Measurements from ENCODE around the gene MYMX. TPM values are rescaled to one million over a fixed set of nuclear protein-coding genes. Genes with fewer than 3 reads are reported as not detected.
"Not testable (repeated sequence)": the region's sequence is repeated elsewhere in the genome, so short reads cannot be mapped to it uniquely, and the experiment has no call there.

The MYMX gene
- total RNA-seq, 1 experiment from 2014 or later, result not detected

DNA sequence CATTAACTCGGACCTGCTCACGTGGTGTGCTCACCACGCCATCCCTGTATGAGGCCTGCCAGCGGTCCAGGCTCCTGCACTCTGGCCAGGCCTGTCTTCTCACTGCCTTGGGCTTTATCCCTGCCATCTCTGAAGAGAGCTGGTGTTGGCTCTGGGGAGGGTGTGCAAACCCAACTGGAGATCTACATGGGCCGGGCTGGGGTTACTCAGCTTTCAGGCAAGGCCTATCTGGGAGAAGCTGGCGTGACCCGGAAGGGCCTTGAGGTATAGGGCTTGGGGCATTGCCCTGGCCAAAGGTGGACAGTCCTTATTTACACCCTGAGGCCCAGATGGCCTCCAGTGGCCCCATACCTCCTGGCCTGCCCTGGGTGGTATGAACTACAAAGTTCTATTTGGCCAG, 11.7 kb downstream of the MYMX start:
- Mint-ChIP-seq H3K27me3 (ENCODE audit: unreplicated experiment) (no peaks in the 10 kb centered on the region), H3K4me3 (ENCODE audit: low read depth, unreplicated experiment) (no peak overlapping the region), H3K27ac (ENCODE audit: unreplicated experiment) (no peak overlapping the region), H3K9me3 (ENCODE audit: low read depth, unreplicated experiment) (no peaks in the 10 kb centered on the region), H3K36me3 (ENCODE audit: insufficient read depth, unreplicated experiment) (peaks cover 20% of the 10 kb centered on the region), H3K4me1 (ENCODE audit: low read depth, unreplicated experiment) (peaks cover 30% of the 10 kb centered on the region)
- intact Hi-C loops (cut with micrococcal nuclease; ENCODE audit: unreplicated experiment), result no loop called here
- no peak for DNase-seq
- BruUV-seq (replicated peaks), result no TSS peak
- TF ChIP-seq CTCF (IDR thresholded peaks at IDR 0.05; ENCODE audit: unreplicated experiment), result no peak
- CTCF ChIA-PET, result interaction anchor here (1.1 to 1.9 kb wide), 2 partner anchors 9 to 52 kb away, joined by 3 to 5 read pairs; no protein-coding TSS in a partner anchor

- CTCF ChIA-PET, result interaction anchor here (1.9 kb wide), 1 partner anchor 9 kb away, joined by 5 read pairs; no protein-coding TSS in a partner anchor
- peaks cover 34% of the 10 kb centered on the region for H3K4me1 Mint-ChIP-seq (ENCODE audit: low read depth, unreplicated experiment)
- no peaks in the 10 kb centered on the region for H3K27me3 Mint-ChIP-seq (ENCODE audit: unreplicated experiment)
- H3K36me3 Mint-ChIP-seq (ENCODE audit: insufficient read depth, unreplicated experiment), result peaks cover 20% of the 10 kb centered on the region
- no peaks in the 10 kb centered on the region for H3K9me3 Mint-ChIP-seq (ENCODE audit: low read depth, unreplicated experiment)
- no peak for DNase-seq
- BruUV-seq (replicated peaks), result no TSS peak
- no peak overlapping the region for H3K4me3 Mint-ChIP-seq (ENCODE audit: low read depth, unreplicated experiment)
- no peak for TF ChIP-seq CTCF (IDR thresholded peaks at IDR 0.05; ENCODE audit: unreplicated experiment)
- intact Hi-C loops (cut with micrococcal nuclease; ENCODE audit: unreplicated experiment), result no loop called here
- H3K27ac Mint-ChIP-seq (ENCODE audit: unreplicated experiment), result no peak overlapping the region
Observed at GRCh38 chr6:44228836-44229235, 12.1 kb downstream of the MYMX start.

GRCh38 chr6:44229376-44230033, 12.8 kb downstream of the MYMX start:
- peaks cover 34% of the 10 kb centered on the region for H3K4me1 Mint-ChIP-seq (ENCODE audit: low read depth, unreplicated experiment)
- CTCF ChIA-PET, result no interaction called here
- no peak for TF ChIP-seq CTCF (IDR thresholded peaks at IDR 0.05; ENCODE audit: unreplicated experiment)
- no peak overlapping the region for H3K27ac Mint-ChIP-seq (ENCODE audit: unreplicated experiment)
- H3K27me3 Mint-ChIP-seq (ENCODE audit: unreplicated experiment), result no peaks in the 10 kb centered on the region
- H3K36me3 Mint-ChIP-seq (ENCODE audit: insufficient read depth, unreplicated experiment), result peaks cover 22% of the 10 kb centered on the region
- BruUV-seq (replicated peaks), result no TSS peak
- intact Hi-C loops (cut with micrococcal nuclease; ENCODE audit: unreplicated experiment), result no loop called here
- H3K9me3 Mint-ChIP-seq (ENCODE audit: low read depth, unreplicated experiment), result no peaks in the 10 kb centered on the region
- DNase-seq, result no peak
- no peak overlapping the region for H3K4me3 Mint-ChIP-seq (ENCODE audit: low read depth, unreplicated experiment)

- peaks cover 27% of the 10 kb centered on the region for H3K36me3 Mint-ChIP-seq (ENCODE audit: insufficient read depth, unreplicated experiment)
- CTCF ChIA-PET, result interaction anchor here (0.6 kb wide), 1 partner anchor 101 kb away, joined by 4 read pairs; no protein-coding TSS in a partner anchor
Observed at GRCh38 chr6:44230034-44230675, 13.4 kb downstream of the MYMX start.

DNA sequence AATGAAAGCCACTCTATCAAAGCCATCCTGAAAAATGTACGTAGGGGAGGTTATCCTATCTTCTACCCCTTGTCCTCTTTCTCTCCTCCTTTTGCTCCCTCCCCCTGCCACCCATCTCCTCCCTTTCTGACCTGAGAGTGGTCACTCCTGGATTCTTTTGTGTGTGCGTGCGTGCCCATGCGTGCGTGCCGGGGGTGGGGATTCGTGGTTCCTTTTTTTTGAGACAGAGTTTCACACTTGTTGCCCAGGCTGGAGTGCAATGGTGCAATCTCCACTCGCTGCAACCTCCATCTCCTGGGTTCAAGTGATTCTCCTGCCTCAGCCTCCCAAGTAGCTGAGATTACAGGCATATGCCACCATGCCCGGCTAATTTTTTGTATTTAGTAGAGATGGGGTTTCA, 14.7 kb downstream of the MYMX start:
- intact Hi-C loops (cut with micrococcal nuclease; ENCODE audit: unreplicated experiment); CTCF ChIA-PET: not testable (repeated sequence)
- H3K4me1 Mint-ChIP-seq (ENCODE audit: low read depth, unreplicated experiment), result peaks cover 32% of the 10 kb centered on the region

More at GRCh38 chr6:44230034-44230675, 13.4 kb downstream of the MYMX start:
- intact Hi-C loops (cut with micrococcal nuclease; ENCODE audit: unreplicated experiment), result no loop called here
- TF ChIP-seq CTCF (IDR thresholded peaks at IDR 0.05; ENCODE audit: unreplicated experiment), result no peak
- no peak for DNase-seq
- no peaks in the 10 kb centered on the region for H3K9me3 Mint-ChIP-seq (ENCODE audit: low read depth, unreplicated experiment)
- H3K27me3 Mint-ChIP-seq (ENCODE audit: unreplicated experiment), result no peaks in the 10 kb centered on the region
- H3K4me1 Mint-ChIP-seq (ENCODE audit: low read depth, unreplicated experiment), result peaks cover 34% of the 10 kb centered on the region
- BruUV-seq (replicated peaks), result no TSS peak
- H3K4me3 Mint-ChIP-seq (ENCODE audit: low read depth, unreplicated experiment), result no peak overlapping the region
- no peak overlapping the region for H3K27ac Mint-ChIP-seq (ENCODE audit: unreplicated experiment)

More for the DNA sequence above, 14.7 kb downstream of the MYMX start:
- not testable (repeated sequence) for DNase-seq; H3K27me3 Mint-ChIP-seq (ENCODE audit: unreplicated experiment); BruUV-seq (replicated peaks); H3K4me3 Mint-ChIP-seq (ENCODE audit: low read depth, unreplicated experiment); H3K9me3 Mint-ChIP-seq (ENCODE audit: low read depth, unreplicated experiment); H3K27ac Mint-ChIP-seq (ENCODE audit: unreplicated experiment)
- peaks cover 38% of the 10 kb centered on the region for H3K36me3 Mint-ChIP-seq (ENCODE audit: insufficient read depth, unreplicated experiment)
